GM10266 (cell line): ENCODE data around the gene CACNA2D1.
"Not testable (repeated sequence)": the region's sequence is repeated elsewhere in the genome, so short reads cannot be mapped to it uniquely, and the experiment has no call there.

ENCODE experiments used
- DNase-seq: peaks from one replicate; pipeline ENCODE4 v3.0.0; 2012; ENCODE audit errors: extremely low spot score
- CTCF ChIP-seq: IDR thresholded peaks from 2 replicates; pipeline ENCODE4 v1.5.1; 2012; ENCODE audit warnings: mild to moderate bottlenecking, low read depth; ENCODE audit not compliant: control insufficient read depth, insufficient read depth; ENCODE audit errors: missing control alignments

Gene CACNA2D1

DNA sequence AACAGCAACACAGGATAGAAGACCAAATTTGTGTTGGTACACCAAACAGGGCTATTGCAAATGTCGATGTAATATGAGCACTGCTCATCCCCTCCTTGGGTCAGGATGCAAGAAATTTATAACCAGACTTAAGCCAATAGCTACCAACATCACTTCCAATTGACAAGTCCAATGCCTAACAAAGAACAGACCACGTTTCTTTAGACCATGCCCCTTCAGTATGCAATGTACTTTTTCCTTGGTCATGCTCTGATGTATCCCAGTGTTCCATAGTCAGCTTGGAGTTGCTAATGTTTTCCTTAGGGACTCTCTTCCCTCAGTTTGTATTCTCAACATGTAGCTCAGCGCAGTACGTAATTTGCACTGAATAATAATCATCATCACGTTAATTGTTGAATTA lies 7.8 kb downstream of the CACNA2D1 start:
- DNase-seq, result no peak
- no peak for TF ChIP-seq CTCF

DNA sequence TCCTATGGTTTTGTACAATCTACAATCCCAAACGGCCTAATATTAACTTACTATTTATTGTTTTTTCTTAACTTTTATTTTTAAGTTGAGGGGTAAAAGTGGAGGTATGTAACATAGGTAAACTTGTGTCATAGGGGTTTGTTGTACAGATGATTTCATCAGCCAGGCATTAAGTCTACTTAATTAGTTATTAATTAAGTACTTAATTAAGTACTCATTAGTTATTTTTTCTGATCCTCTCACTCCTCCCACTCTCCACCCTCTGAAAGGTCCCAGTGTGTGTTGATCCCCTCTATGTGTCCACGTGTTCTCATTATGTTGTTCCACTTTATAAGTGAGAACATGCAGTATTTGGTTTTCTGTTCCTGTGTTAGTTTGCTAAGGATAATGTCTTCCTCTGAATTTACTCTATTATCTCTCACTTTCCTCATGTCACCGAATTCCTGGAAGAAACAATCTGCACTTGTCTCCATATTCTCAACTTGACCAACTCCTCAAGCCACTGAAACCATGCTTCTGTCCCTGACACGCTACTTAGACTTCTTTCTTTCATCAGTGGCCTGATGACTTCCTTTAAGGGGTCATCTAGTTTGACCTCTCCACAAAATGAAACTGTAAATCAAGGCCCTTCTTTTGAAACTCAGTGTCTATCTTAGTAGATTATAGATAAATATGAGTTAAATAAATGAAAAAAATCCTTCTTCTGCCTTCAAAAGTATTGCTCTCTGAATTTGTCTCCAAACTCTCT lies 9.1 kb downstream of the CACNA2D1 start:
- TF ChIP-seq CTCF, result no peak

DNA sequence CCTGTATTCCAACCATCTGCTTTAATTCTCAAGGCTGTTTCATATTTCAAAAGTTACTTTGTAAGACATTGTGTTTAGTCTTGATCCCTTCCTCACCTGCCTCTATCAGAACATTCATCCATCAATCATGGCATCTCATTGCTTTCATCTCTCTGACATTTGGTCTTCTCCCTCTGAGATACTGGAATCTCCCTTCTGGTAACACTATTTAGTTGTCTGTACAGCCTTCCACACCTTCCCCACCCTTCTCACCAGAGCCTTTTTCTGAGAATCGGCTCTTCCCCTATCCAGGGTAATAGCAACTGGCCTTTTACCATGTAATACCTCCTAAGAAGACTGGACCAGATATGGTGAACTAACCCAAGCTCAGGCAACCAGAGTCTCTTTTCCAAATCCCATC lies 10.1 kb downstream of the CACNA2D1 start:
- DNase-seq, result no peak
- TF ChIP-seq CTCF, result no peak

More for the DNA sequence above, 9.1 kb downstream of the CACNA2D1 start:
- DNase-seq, result no peak

GRCh38 chr7:82432743-82433142 lies 10.8 kb downstream of the CACNA2D1 start:
- not testable (repeated sequence) for DNase-seq

GRCh38 chr7:82430500-82431465 lies 12.8 kb downstream of the CACNA2D1 start:
- no peak for DNase-seq
- TF ChIP-seq CTCF, result no peak

DNA sequence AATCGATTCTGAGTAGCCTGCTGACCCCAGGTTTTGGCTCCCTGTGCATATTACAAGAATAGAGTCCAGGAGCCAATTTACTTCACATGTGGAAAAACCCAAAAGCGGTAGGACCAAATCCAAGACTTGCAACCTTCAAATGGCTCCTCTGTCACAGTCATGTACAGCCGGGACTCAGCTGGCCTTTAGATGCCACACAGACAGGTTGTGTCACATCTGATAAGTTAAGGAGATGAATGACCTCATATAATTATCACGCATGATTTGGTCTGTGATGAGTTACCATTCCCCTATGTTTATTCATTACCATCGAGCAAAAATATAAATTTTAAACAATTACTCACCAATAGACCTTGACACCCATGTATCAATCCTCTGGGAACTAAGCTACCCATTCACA lies 14.2 kb downstream of the CACNA2D1 start:
- no peak for TF ChIP-seq CTCF
- no peak for DNase-seq

- TF ChIP-seq CTCF, result no peak
- no peak for DNase-seq
These were observed 15.2 kb downstream of the CACNA2D1 start for GRCh38 chr7:82428186-82428961.
